Muscle layer of duodenum (tissue), 2 donors: ENCODE data around the gene STRBP.
"Not testable (repeated sequence)": the region's sequence is repeated elsewhere in the genome, so short reads cannot be mapped to it uniquely, and the experiment has no call there.

ENCODE experiments used
- H3K27ac ChIP-seq: one replicate; pipeline ENCODE4 v1.7.0; 2013; ENCODE audit warnings: mild to moderate bottlenecking, low read length
- H3K27me3 ChIP-seq: one replicate; pipeline ENCODE4 v1.7.0; 2013; ENCODE audit warnings: low read depth, mild to moderate bottlenecking, control low read depth, low read length
- H3K36me3 ChIP-seq, 2 donors: one replicate each; pipeline ENCODE4 v1.7.0; 2013; ENCODE audit warnings: low read length in 2 of 2, control low read depth in 1 of 2, mild to moderate bottlenecking in 1 of 2; ENCODE audit not compliant: insufficient read depth in 2 of 2, control insufficient read depth in 1 of 2
- H3K4me1 ChIP-seq, 2 donors: one replicate each; pipeline ENCODE4 v1.7.0; 2013; ENCODE audit warnings: low read length in 2 of 2, mild to moderate bottlenecking in 2 of 2, control low read depth in 1 of 2, moderate library complexity in 1 of 2; ENCODE audit not compliant: insufficient read depth in 2 of 2, control insufficient read depth in 1 of 2
- H3K4me3 ChIP-seq, 2 donors: one replicate each; pipeline ENCODE4 v1.7.0; 2013; ENCODE audit warnings: low read length in 2 of 2, low read depth in 1 of 2, mild to moderate bottlenecking in 1 of 2
- H3K9me3 ChIP-seq, 2 donors: one replicate each; pipeline ENCODE4 v1.7.0; 2013; ENCODE audit warnings: low read length in 2 of 2, control low read depth in 1 of 2, mild to moderate bottlenecking in 1 of 2; ENCODE audit not compliant: control insufficient read depth in 1 of 2
- donor health status: healthy.

Gene STRBP

GRCh38 chr9:123218831-123219230 lies 49.6 kb downstream of the STRBP start:
- Histone ChIP-seq H3K9me3 (no peaks in the 10 kb centered on the region), H3K36me3 (no peaks in the 10 kb centered on the region), H3K27ac (no peak overlapping the region), H3K4me3 (no peak overlapping the region), H3K27me3 (no peaks in the 10 kb centered on the region), H3K4me1 (no peaks in the 10 kb centered on the region)

- Histone ChIP-seq H3K27ac (no peak overlapping the region), H3K36me3 (no peaks in the 10 kb centered on the region), H3K4me3 (no peak overlapping the region), H3K9me3 (no peaks in the 10 kb centered on the region), H3K27me3 (no peaks in the 10 kb centered on the region), H3K4me1 (no peaks in the 10 kb centered on the region)
Measured at GRCh38 chr9:123217128-123217654, 51.2 kb downstream of the STRBP start.

GRCh38 chr9:123216251-123216797 lies 52.1 kb downstream of the STRBP start:
- no peaks in the 10 kb centered on the region for H3K27me3 ChIP-seq
- no peaks in the 10 kb centered on the region for H3K4me1 ChIP-seq
- no peaks in the 10 kb centered on the region for H3K9me3 ChIP-seq
- H3K36me3 ChIP-seq, result no peaks in the 10 kb centered on the region
- no peak overlapping the region for H3K27ac ChIP-seq
- no peak overlapping the region for H3K4me3 ChIP-seq

GRCh38 chr9:123211081-123211480 lies 57.3 kb downstream of the STRBP start:
- Histone ChIP-seq H3K4me1 (no peaks in the 10 kb centered on the region), H3K36me3 (no peaks in the 10 kb centered on the region)

GRCh38 chr9:123208626-123209174 lies 59.7 kb downstream of the STRBP start:
- H3K9me3 ChIP-seq, result no peaks in the 10 kb centered on the region
- no peaks in the 10 kb centered on the region for H3K4me1 ChIP-seq
- no peak overlapping the region for H3K27ac ChIP-seq
- H3K27me3 ChIP-seq, result no peaks in the 10 kb centered on the region
- H3K36me3 ChIP-seq, result no peaks in the 10 kb centered on the region
- H3K4me3 ChIP-seq, result no peak overlapping the region

More at GRCh38 chr9:123211081-123211480, 57.3 kb downstream of the STRBP start:
- Histone ChIP-seq H3K27me3 (no peaks in the 10 kb centered on the region), H3K9me3 (no peaks in the 10 kb centered on the region), H3K27ac (no peak overlapping the region), H3K4me3 (no peak overlapping the region)

- H3K36me3 ChIP-seq, result no peaks in the 10 kb centered on the region
- H3K27ac ChIP-seq, result no peak overlapping the region
- no peaks in the 10 kb centered on the region for H3K27me3 ChIP-seq
- no peaks in the 10 kb centered on the region for H3K4me1 ChIP-seq
- no peaks in the 10 kb centered on the region for H3K9me3 ChIP-seq
- no peak overlapping the region for H3K4me3 ChIP-seq
Measured at GRCh38 chr9:123206065-123206464, 62.3 kb downstream of the STRBP start.

GRCh38 chr9:123201083-123201482 lies 67.3 kb downstream of the STRBP start:
- Histone ChIP-seq H3K9me3 (no peaks in the 10 kb centered on the region), H3K4me1 (no peaks in the 10 kb centered on the region), H3K36me3 (no peaks in the 10 kb centered on the region), H3K4me3 (no peak overlapping the region), H3K27ac (no peak overlapping the region), H3K27me3 (no peaks in the 10 kb centered on the region)

GRCh38 chr9:123200469-123200868 lies 67.9 kb downstream of the STRBP start:
- H3K27ac ChIP-seq, H3K9me3 ChIP-seq, H3K27me3 ChIP-seq, H3K4me1 ChIP-seq, H3K4me3 ChIP-seq, H3K36me3 ChIP-seq: not testable (repeated sequence)

- no peak overlapping the region for H3K27ac ChIP-seq
- H3K4me1 ChIP-seq, result no peaks in the 10 kb centered on the region
- H3K4me3 ChIP-seq, result no peak overlapping the region
- H3K27me3 ChIP-seq, result no peaks in the 10 kb centered on the region
- no peaks in the 10 kb centered on the region for H3K36me3 ChIP-seq
- no peaks in the 10 kb centered on the region for H3K9me3 ChIP-seq
Measured at GRCh38 chr9:123196124-123196523, 72.3 kb downstream of the STRBP start.

- no peak overlapping the region for H3K4me3 ChIP-seq
- H3K27me3 ChIP-seq, result no peaks in the 10 kb centered on the region
- H3K4me1 ChIP-seq, result no peaks in the 10 kb centered on the region
- H3K9me3 ChIP-seq, result no peaks in the 10 kb centered on the region
- H3K36me3 ChIP-seq, result no peaks in the 10 kb centered on the region
- H3K27ac ChIP-seq, result no peak overlapping the region
Measured at GRCh38 chr9:123194023-123194422, 74.4 kb downstream of the STRBP start.

GRCh38 chr9:123191680-123192079 lies 76.7 kb downstream of the STRBP start:
- Histone ChIP-seq H3K9me3 (peaks cover 0 to 3% of the 10 kb centered on the region in 2 donors), H3K4me1 (no peaks in the 10 kb centered on the region)

GRCh38 chr9:123191260-123191659 lies 77.1 kb downstream of the STRBP start:
- Histone ChIP-seq H3K27me3 (no peaks in the 10 kb centered on the region), H3K4me3 (no peak overlapping the region), H3K36me3 (no peaks in the 10 kb centered on the region), H3K9me3 (peaks cover 0 to 3% of the 10 kb centered on the region in 2 donors), H3K27ac (no peak overlapping the region), H3K4me1 (no peaks in the 10 kb centered on the region)

More at GRCh38 chr9:123191680-123192079, 76.7 kb downstream of the STRBP start:
- Histone ChIP-seq H3K4me3 (no peak overlapping the region), H3K27me3 (no peaks in the 10 kb centered on the region), H3K27ac (no peak overlapping the region), H3K36me3 (no peaks in the 10 kb centered on the region)
